Psoas muscle (tissue), 8 donors: ENCODE data around the gene CADM2. TPM values are rescaled to one million over a fixed set of nuclear protein-coding genes. Genes with fewer than 3 reads are reported as not detected.
"Not testable (repeated sequence)": the region's sequence is repeated elsewhere in the genome, so short reads cannot be mapped to it uniquely, and the experiment has no call there.

Experiments used
- ATAC-seq, 4 donors: fragments of 200-7000 bp; cut with Tn5 transposase; one replicate each; pipeline ENCODE4 v1.9.1; 2020; ENCODE audit warnings: moderate library complexity in 3 of 4, mild to moderate bottlenecking in 2 of 4
- DNase-seq, 2 donors: peaks; one replicate each; pipeline ENCODE4 v3.0.0-alpha.2; 2020
- H3K27ac ChIP-seq: fragments of 200-600 bp; one replicate; pipeline ENCODE4 v1.8.0; 2022
- H3K27me3 ChIP-seq, 3 donors: fragments of 200-600 bp in 1 of 3; one replicate each; pipeline versions ENCODE4 v1.6.1 to v1.8.0; 2013 to 2022; ENCODE audit warnings: low read length in 2 of 3, mild to moderate bottlenecking in 2 of 3, moderate library complexity in 1 of 3; ENCODE audit not compliant: insufficient read depth in 3 of 3
- H3K36me3 ChIP-seq, 2 donors: fragments of 200-600 bp in 1 of 2; one replicate each; pipeline versions ENCODE4 v1.6.1 to v1.8.0; 2013 to 2022; ENCODE audit warnings: low read depth in 1 of 2, mild to moderate bottlenecking in 1 of 2, moderate library complexity in 1 of 2; ENCODE audit not compliant: insufficient read depth in 1 of 2
- H3K4me1 ChIP-seq: fragments of 200-600 bp; one replicate; pipeline ENCODE4 v1.8.0; 2022
- H3K4me3 ChIP-seq: fragments of 200-600 bp; one replicate; pipeline ENCODE4 v1.8.0; 2022; ENCODE audit warnings: mild to moderate bottlenecking
- H3K9me3 ChIP-seq: fragments of 200-600 bp; one replicate; pipeline ENCODE4 v1.8.0; 2022
- WGBS, 3 donors: extraction: QIAGEN DNeasy Blood & Tissue Kit; methylation state at CpG; one replicate each; pipeline versions ENCODE4 v1.1.6 to v1.1.7; 2013; 5-methylcytosine and 5-hydroxymethylcytosine counted together
- intact Hi-C, 2 donors: fragments of 100-400 bp; cut with DNase I; formaldehyde crosslinking; loops; one replicate each; pipeline versions ENCODE4 v1.11.0 to v1.14.2; 2022
- long read RNA-seq, 2 donors: library from polyadenylated mRNA; unstranded; transcript quantifications; one replicate each; pipeline ENCODE4 v2.0.0, GENCODE V29; 2021
- polyA plus RNA-seq, 3 donors: library from polyadenylated mRNA; stranded (reverse); fragments of 200-250 nt; gene quantifications; one replicate each; pipeline ENCODE4 v1.2.3, GENCODE V29; 2013
- total RNA-seq, 4 donors: library from RNA; stranded (reverse); fragmentation: NEBNext Ultra II Directional in 2 of 4; extraction: Animal tissue kit (Norgen Biotek cat#: 25700) in 2 of 4; gene quantifications; one replicate each; pipeline versions ENCODE4 v1.2.1 to v1.2.4, GENCODE V29; 2021 to 2023
- TF ChIP-seq, protein P1 (sequence below): fragments of 200-600 bp; IDR thresholded peaks from one replicate; pipeline ENCODE4 v1.8.0; 2022; ENCODE audit warnings: antibody characterized with exemption
- donor health status: healthy with polysubstance abuse.
- donor health status: DM: no; HTN: no; CAD: no; lungs with moderate emphysema.
- donor health status: Bipolar disorder and iron deficiency.
- donor health status: healthy.
- donor health status: DM: yes; HTN: yes; CAD: no.
- donor health status: DM: no; HTN: no; CAD: no.
- donor health status: DM: no; HTN: no; CAD: no.
- donor health status: DM: yes; HTN: yes; CAD: no.

Gene CADM2
- total RNA-seq, result 10 to 100 TPM in 1 of 4 donors, 1 to 10 TPM in 3; 5.1 to 15.7 (median 5.8) TPM
- polyA plus RNA-seq, result 1 to 10 TPM; 3.6 to 9.9 (median 6.5) TPM
- long read RNA-seq, donor 1, partial matches to known transcripts, result 1 of 3 reads
- long read RNA-seq, donor 1, other reads (novel, unspliced or antisense), result 1 of 3 reads
- long read RNA-seq, donor 2, partial matches to known transcripts, result 0 of 5 reads
- long read RNA-seq, donor 2, other reads (novel, unspliced or antisense), result 2 of 5 reads

DNA sequence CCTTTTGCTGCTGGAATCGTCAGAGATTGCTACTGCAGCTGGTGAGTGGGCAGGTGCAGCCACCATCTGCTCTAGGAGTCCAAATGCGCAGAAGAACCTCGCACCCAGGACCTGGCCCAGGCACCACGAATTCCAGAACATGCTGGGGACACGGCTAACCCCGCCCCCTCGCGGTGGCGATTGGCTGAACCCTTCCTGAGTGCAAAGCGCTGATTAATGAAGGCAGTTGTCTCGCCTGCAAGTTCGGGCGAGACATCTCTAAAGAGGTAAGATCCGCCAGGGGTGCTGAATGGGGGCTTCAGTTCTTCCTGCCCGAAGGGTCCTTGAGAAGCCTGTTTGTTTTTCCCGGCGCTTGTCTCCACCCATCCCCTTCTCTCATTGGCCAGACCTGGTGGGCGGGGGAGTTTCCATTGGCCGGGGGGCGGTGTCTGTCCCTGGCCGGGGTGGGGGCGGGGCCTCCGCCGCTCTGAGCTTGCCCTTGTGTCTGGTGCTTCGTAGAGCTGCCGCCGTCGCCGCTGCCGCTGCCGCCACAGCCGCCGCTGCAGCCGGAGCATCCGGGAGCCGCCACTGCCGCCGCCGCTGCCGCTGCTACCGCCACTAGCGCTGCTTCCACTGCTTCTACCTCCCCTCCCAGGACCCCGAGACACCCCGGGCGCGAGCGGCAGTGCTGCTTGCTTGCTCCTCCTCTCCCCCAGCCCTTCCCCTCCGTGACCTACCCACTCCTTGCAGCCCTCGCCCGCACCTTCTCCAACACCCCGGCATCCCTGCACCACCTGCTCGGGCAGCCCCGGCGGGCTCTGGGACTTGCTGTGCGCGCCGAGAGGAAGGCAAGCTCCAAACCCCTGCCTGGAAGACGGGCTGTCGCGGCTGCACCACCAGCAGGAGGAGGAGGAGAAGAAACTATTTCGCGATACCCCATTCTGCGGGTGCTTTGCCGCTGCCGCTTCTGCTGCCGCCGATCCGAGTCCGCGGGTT lies at the start of gene CADM2:
Gene CADM2, plus strand, starts transcription at position 495 of the 975 bp plus-strand sequence.
- peak within 1 kb of the TSS; percentile 77 for H3K4me3 ChIP-seq
- no peaks in the 10 kb centered on the region for H3K36me3 ChIP-seq
- H3K4me1 ChIP-seq, result no peaks in the 10 kb centered on the region
- ATAC-seq, result peak; percentile 92 to 99 (median 98)
- peaks cover 0 to 13% (median 0%) of the 10 kb centered on the region in 3 donors for H3K27me3 ChIP-seq
- intact Hi-C loops, result loop anchor here in 1 of 2 donors (5.0 kb wide), 1 partner anchor 56 kb away; no protein-coding TSS in a partner anchor
- 0 to 1% (median 1%) methylated on average over 41 to 70 of the region's 70 CpGs for WGBS, 3 donors
- TF ChIP-seq, protein P1, sequence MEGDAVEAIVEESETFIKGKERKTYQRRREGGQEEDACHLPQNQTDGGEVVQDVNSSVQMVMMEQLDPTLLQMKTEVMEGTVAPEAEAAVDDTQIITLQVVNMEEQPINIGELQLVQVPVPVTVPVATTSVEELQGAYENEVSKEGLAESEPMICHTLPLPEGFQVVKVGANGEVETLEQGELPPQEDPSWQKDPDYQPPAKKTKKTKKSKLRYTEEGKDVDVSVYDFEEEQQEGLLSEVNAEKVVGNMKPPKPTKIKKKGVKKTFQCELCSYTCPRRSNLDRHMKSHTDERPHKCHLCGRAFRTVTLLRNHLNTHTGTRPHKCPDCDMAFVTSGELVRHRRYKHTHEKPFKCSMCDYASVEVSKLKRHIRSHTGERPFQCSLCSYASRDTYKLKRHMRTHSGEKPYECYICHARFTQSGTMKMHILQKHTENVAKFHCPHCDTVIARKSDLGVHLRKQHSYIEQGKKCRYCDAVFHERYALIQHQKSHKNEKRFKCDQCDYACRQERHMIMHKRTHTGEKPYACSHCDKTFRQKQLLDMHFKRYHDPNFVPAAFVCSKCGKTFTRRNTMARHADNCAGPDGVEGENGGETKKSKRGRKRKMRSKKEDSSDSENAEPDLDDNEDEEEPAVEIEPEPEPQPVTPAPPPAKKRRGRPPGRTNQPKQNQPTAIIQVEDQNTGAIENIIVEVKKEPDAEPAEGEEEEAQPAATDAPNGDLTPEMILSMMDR, result peak; percentile 28
- peak; percentile 90 to 94 for DNase-seq
- H3K9me3 ChIP-seq, result no peaks in the 10 kb centered on the region
- H3K27ac ChIP-seq, result peak within 1 kb of the TSS; percentile 58

DNA sequence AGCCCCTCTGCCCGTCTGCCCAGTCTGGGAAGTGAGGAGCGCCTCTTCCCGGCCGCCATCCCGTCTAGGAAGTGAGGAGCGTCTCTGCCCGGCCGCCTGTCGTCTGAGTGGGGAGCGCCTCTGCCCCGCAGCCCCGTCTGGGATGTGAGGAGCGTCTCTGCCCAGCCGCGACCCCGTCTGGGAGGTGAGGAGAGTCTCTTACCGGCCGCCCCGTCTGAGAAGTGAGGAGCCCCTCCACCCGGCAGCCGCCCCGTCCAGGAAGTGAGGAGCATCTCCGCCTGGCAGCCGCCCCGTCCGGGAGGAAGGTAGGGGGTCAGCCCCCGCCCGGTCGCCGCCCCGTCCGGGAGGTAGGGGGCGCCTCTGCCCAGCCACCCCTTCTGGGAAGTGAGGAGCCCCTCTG lies 40.2 kb upstream of the CADM2 start:
- H3K9me3 ChIP-seq, intact Hi-C loops, H3K27ac ChIP-seq, H3K4me3 ChIP-seq, H3K36me3 ChIP-seq, H3K27me3 ChIP-seq, H3K4me1 ChIP-seq, ATAC-seq: not testable (repeated sequence)
- WGBS, 3 donors, result 95 to 96% (median 95%) methylated on average over 30 to 33 of the region's 33 CpGs
- peak in 1 of 2 donors; percentile 49 for DNase-seq

DNA sequence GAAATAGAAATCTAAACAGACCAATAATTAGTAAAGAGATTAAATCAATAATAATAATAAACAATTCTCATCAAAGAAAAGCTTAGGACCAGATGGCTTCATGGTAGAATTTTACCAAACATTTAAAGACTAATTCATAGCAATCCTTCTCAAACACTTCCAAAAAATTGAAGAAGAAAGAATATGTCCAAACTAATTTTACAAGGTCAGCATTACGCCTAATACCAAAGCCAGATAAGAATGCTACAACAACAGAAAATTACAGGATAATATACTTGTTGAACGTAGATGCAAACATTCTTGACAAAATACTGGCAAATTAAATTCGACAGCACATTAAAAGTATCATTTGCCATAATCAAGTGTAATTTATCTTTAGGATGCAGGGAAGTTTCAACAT lies 36.1 kb upstream of the CADM2 start:
- H3K4me1 ChIP-seq, result no peaks in the 10 kb centered on the region
- intact Hi-C loops, result no loop called here
- H3K4me3 ChIP-seq, result no peak overlapping the region
- TF ChIP-seq, protein P1, result no peak
- H3K9me3 ChIP-seq, result no peaks in the 10 kb centered on the region
- no peaks in the 10 kb centered on the region for H3K36me3 ChIP-seq
- H3K27me3 ChIP-seq, result peaks cover 0 to 2% (median 0%) of the 10 kb centered on the region in 3 donors
- no peak overlapping the region for H3K27ac ChIP-seq
- DNase-seq (no peak), ATAC-seq (no peak)
- 87 to 89% (median 87%) methylated on average over 3 of the region's 3 CpGs for WGBS, 3 donors

DNA sequence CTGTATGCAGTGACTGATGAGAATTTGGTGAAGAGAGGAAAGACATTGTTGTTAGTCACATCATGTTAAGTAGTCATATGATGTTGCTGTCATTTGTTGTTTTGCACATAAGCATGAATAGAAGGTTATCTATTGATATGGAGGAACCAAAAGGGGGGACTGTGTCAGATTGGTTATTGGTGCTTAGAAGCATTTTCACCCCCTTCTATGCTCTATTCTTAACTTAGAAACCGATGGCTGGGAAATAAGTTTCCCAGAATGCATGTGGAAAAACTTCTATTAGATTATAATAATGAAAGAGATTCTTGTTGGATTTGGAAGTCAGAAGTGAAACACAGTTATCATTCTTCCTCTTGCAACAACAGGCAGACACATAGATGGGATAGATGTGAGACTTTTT lies 33.2 kb upstream of the CADM2 start:
- Histone ChIP-seq H3K27ac (no peak overlapping the region), H3K27me3 (peaks cover 0 to 2% (median 0%) of the 10 kb centered on the region in 3 donors), H3K4me1 (no peaks in the 10 kb centered on the region), H3K4me3 (no peak overlapping the region), H3K36me3 (no peaks in the 10 kb centered on the region), H3K9me3 (no peaks in the 10 kb centered on the region)
- TF ChIP-seq, protein P1, result no peak
- no peak for ATAC-seq
- no peak for DNase-seq
- intact Hi-C loops, result no loop called here
- WGBS, 3 donors, result 50 to 75% (median 72%) methylated on average over 1 of the region's 1 CpG

DNA sequence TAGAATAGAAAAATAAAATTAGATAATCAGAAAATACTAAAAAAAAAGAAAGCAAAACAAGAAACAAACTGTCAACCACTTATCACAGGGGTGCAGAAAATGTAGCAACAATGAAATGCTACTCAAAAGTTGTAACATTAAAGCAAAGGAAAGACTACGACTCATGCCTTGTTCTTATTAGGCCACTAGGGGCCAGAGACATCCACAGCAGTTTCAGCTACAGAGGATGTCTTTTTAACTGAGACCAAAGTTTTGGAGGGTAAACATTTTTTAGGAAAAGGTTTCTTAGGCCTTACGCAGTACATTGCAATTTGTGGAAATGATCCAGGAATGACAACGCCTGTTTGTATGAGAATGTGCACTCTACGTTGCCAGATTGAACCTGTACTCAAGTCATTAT lies 15.4 kb upstream of the CADM2 start:
- no peak for DNase-seq
- no peaks in the 10 kb centered on the region for H3K36me3 ChIP-seq
- no peaks in the 10 kb centered on the region for H3K27me3 ChIP-seq
- H3K9me3 ChIP-seq, result no peaks in the 10 kb centered on the region
- TF ChIP-seq, protein P1, result peak; percentile 20
- intact Hi-C loops, result no loop called here
- no peak overlapping the region for H3K4me3 ChIP-seq
- H3K27ac ChIP-seq, result no peak overlapping the region
- 63 to 73% (median 64%) methylated on average over 4 of the region's 4 CpGs for WGBS, 3 donors
- H3K4me1 ChIP-seq, result no peaks in the 10 kb centered on the region
- no peak for ATAC-seq
